Measurements from ENCODE around the gene C15orf39. TPM values are rescaled to one million over a fixed set of nuclear protein-coding genes. Genes with fewer than 3 reads are reported as not detected.

Gene C15orf39
- total and polyA plus RNA-seq, 9 of the 15 experiments (the other 6 are each of a cell fraction or from before 2014, with no cell fraction given), result 0.31 to 29.8 (median 4.4) TPM

- intact Hi-C loops (cut with micrococcal nuclease) (no loop called here), in situ Hi-C loops (cut with MboI) (no loop called here)
- ATAC-seq (no peak), FAIRE-seq (no peak), DNase-seq (ENCODE audit: extremely low read depth in 1 of 4, low spot score in 3 of 4) (no peak)
- H3K27me3 ChIP-seq (ENCODE audit: control insufficient read depth in 2 of 2, insufficient read depth in 2 of 2, low read length in 2 of 2), result no peaks in the 10 kb centered on the region
- no peak overlapping the region for H2AFZ ChIP-seq (ENCODE audit: low read depth, low read length)
- POLR2A ChIA-PET, result no interaction called here
- H3K4me3 ChIP-seq, result no peak overlapping the region
- no TSS peak for BruUV-seq (replicated peaks)
- CTCF ChIA-PET (ENCODE audit: low intra/inter-chr PET ratio), result no interaction called here
- H3K9me3 ChIP-seq (replicated peaks; ENCODE audit: control insufficient read depth, insufficient read depth, low read depth, low read length), result no peaks in the 10 kb centered on the region
- H3K9me1 ChIP-seq (ENCODE audit: control insufficient read depth, insufficient read depth, low read length), result no peaks in the 10 kb centered on the region
- TF ChIP-seq, protein P1, sequence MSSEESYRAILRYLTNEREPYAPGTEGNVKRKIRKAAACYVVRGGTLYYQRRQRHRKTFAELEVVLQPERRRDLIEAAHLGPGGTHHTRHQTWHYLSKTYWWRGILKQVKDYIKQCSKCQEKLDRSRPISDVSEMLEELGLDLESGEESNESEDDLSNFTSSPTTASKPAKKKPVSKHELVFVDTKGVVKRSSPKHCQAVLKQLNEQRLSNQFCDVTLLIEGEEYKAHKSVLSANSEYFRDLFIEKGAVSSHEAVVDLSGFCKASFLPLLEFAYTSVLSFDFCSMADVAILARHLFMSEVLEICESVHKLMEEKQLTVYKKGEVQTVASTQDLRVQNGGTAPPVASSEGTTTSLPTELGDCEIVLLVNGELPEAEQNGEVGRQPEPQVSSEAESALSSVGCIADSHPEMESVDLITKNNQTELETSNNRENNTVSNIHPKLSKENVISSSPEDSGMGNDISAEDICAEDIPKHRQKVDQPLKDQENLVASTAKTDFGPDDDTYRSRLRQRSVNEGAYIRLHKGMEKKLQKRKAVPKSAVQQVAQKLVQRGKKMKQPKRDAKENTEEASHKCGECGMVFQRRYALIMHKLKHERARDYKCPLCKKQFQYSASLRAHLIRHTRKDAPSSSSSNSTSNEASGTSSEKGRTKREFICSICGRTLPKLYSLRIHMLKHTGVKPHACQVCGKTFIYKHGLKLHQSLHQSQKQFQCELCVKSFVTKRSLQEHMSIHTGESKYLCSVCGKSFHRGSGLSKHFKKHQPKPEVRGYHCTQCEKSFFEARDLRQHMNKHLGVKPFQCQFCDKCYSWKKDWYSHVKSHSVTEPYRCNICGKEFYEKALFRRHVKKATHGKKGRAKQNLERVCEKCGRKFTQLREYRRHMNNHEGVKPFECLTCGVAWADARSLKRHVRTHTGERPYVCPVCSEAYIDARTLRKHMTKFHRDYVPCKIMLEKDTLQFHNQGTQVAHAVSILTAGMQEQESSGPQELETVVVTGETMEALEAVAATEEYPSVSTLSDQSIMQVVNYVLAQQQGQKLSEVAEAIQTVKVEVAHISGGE (CRISPR knock-in tag; IDR thresholded peaks at IDR 0.05), result no peak
- TF ChIP-seq ZBTB17 (CRISPR knock-in tag; IDR thresholded peaks at IDR 0.05), result no peak
- TF ChIP-seq, protein P2, sequence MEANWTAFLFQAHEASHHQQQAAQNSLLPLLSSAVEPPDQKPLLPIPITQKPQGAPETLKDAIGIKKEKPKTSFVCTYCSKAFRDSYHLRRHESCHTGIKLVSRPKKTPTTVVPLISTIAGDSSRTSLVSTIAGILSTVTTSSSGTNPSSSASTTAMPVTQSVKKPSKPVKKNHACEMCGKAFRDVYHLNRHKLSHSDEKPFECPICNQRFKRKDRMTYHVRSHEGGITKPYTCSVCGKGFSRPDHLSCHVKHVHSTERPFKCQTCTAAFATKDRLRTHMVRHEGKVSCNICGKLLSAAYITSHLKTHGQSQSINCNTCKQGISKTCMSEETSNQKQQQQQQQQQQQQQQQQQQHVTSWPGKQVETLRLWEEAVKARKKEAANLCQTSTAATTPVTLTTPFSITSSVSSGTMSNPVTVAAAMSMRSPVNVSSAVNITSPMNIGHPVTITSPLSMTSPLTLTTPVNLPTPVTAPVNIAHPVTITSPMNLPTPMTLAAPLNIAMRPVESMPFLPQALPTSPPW (CRISPR knock-in tag; IDR thresholded peaks at IDR 0.05), result 0 out of 2 replicates have a peak, but pooled peaks have one; percentile 14
- TF ChIP-seq KDM1A (IDR thresholded peaks at IDR 0.05), result peak in 1 of 2 experiments; percentile 25; a peak in 1 of 4 replicates
- no peak overlapping the region for H3K9ac ChIP-seq (ENCODE audit: insufficient read depth in 1 of 2, low read depth in 2 of 2, low read length in 2 of 2)
- no peak overlapping the region for H3K27ac ChIP-seq (ENCODE audit: extremely low read depth, low read depth, low read length)
- no peaks in the 10 kb centered on the region for H3K79me2 ChIP-seq (ENCODE audit: control insufficient read depth, insufficient read depth, low read length)
- H3K36me3 ChIP-seq (ENCODE audit: control insufficient read depth, insufficient read depth, low read length), result no peaks in the 10 kb centered on the region
- no peaks in the 10 kb centered on the region for H4K20me1 ChIP-seq (replicated peaks; ENCODE audit: control insufficient read depth, insufficient read depth, low read length)
- H3K4me1 ChIP-seq (replicated peaks in 1 of 2; ENCODE audit: control insufficient read depth in 2 of 2, insufficient read depth in 2 of 2, low read length in 2 of 2), result peaks cover 3 to 5% of the 10 kb centered on the region in 2 experiments; a peak in 1 of 5 replicates
- 62% methylated on average over 3 of the region's 4 CpGs for WGBS (ENCODE audit: insufficient coverage, low coverage, missing lambda C conversion rate)
- no peak overlapping the region for H3K4me2 ChIP-seq (ENCODE audit: insufficient read depth, low read length)
Observed at GRCh38 chr15:75186044-75186443, 15.6 kb upstream of the C15orf39 start.
